ENCODE measurements around the gene ELOVL3. TPM values are rescaled to one million over a fixed set of nuclear protein-coding genes. Genes with fewer than 3 reads are reported as not detected.

Gene ELOVL3
- total RNA-seq (2021) = 0.17 to 0.46 TPM (median 0.34 TPM) in 3 replicates
- Bru-seq, nascent RNA = not detected
- long read RNA-seq, experiment 1 = 0 reads
- long read RNA-seq, experiment 2 = 0 reads
- long read RNA-seq, experiment 3 = 0 reads

- DNase-seq (ENCODE audit: low spot score) (peak; percentile 96), ATAC-seq (peak; percentile 92)
- TF ChIP-seq AFF4 (CRISPR knock-in tag; IDR thresholded peaks at IDR 0.05; ENCODE audit: borderline replicate concordance) = peak; percentile 92; the same call in 1 of the 2 replicates
- TF ChIP-seq SP1 (CRISPR knock-in tag; conservative IDR thresholded peaks at IDR 0.05) = peak; percentile 71
- TF ChIP-seq HMGA2 (CRISPR knock-in tag; IDR thresholded peaks at IDR 0.05) = no peak
- TF ChIP-seq FOXP4 (CRISPR knock-in tag; IDR thresholded peaks at IDR 0.05) = peak; percentile 82
- no peak for TF ChIP-seq CBFB (CRISPR knock-in tag; IDR thresholded peaks at IDR 0.05; ENCODE audit: low read depth)
- peak; percentile 87; the same call in 1 of the 2 replicates for TF ChIP-seq ESRRA (CRISPR knock-in tag; IDR thresholded peaks at IDR 0.05; ENCODE audit: borderline replicate concordance)
- TF ChIP-seq CTCF (IDR thresholded peaks at IDR 0.05) = no peak
- TF ChIP-seq PRRX2 (CRISPR knock-in tag; IDR thresholded peaks at IDR 0.05) = no peak
- TF ChIP-seq ZNF317 (CRISPR knock-in tag; IDR thresholded peaks at IDR 0.05; ENCODE audit: borderline replicate concordance, low read depth) = 0 out of 2 replicates have a peak, but pooled peaks have one; percentile 21
- 0 out of 2 replicates have a peak, but pooled peaks have one; percentile 45 for TF ChIP-seq KAT7 (CRISPR knock-in tag; IDR thresholded peaks at IDR 0.05; ENCODE audit: borderline replicate concordance)
- TF ChIP-seq IRF1 (CRISPR knock-in tag; IDR thresholded peaks at IDR 0.05) = 0 out of 2 replicates have a peak, but pooled peaks have one; percentile 82
- no peak; the same call in 1 of the 2 replicates for TF ChIP-seq MLX (CRISPR knock-in tag; IDR thresholded peaks at IDR 0.05)
- no peak for TF ChIP-seq ZNF396 (CRISPR knock-in tag; IDR thresholded peaks at IDR 0.05; ENCODE audit: borderline replicate concordance)
- peak; percentile 100 for TF ChIP-seq MAX (CRISPR knock-in tag; IDR thresholded peaks at IDR 0.05)
- no peak for TF ChIP-seq MXD4 (CRISPR knock-in tag; IDR thresholded peaks at IDR 0.05; ENCODE audit: borderline replicate concordance)
- no peak for TF ChIP-seq E2F4 (CRISPR knock-in tag; IDR thresholded peaks at IDR 0.05; ENCODE audit: borderline replicate concordance, low read depth)
- TF ChIP-seq ZBTB21 (CRISPR knock-in tag; IDR thresholded peaks at IDR 0.05; ENCODE audit: borderline replicate concordance) = peak; percentile 90; the same call in 1 of the 2 replicates
- TF ChIP-seq ZNF232 (CRISPR knock-in tag; IDR thresholded peaks at IDR 0.05) = peak; percentile 95
- no peak for TF ChIP-seq NR3C1 (CRISPR knock-in tag; conservative IDR thresholded peaks at IDR 0.05; ENCODE audit: low read depth)
- TF ChIP-seq ATF3 (CRISPR knock-in tag; conservative IDR thresholded peaks at IDR 0.05) = no peak
- TF ChIP-seq ZNF425 (CRISPR knock-in tag; conservative IDR thresholded peaks at IDR 0.05) = no peak
Observed at GRCh38 chr10:102225646-102226541, at the start of gene ELOVL3. Gene ELOVL3 (plus strand): TSS chr10:102226299. CDS start chr10:102226549, 250 bp downstream.

More at GRCh38 chr10:102225646-102226541, at the start of gene ELOVL3:
- no peaks in the 10 kb centered on the region for H3K36me3 Mint-ChIP-seq
- POLR2A ChIA-PET = interaction anchor here (0.6 to 0.9 kb wide), 2 partner anchors 56 to 237 kb away, joined by 3 to 4 read pairs; no protein-coding TSS in a partner anchor
- peak within 1 kb of the TSS; percentile 56 for H3K4me3 Mint-ChIP-seq
- H3K27ac Mint-ChIP-seq = no peak within 1 kb of the TSS
- H3K4me1 Mint-ChIP-seq = peaks cover 8% of the 10 kb centered on the region; the same call in 1 of the 2 replicates
- CTCF ChIA-PET = interaction anchor here (0.6 to 18.9 kb wide), 10 partner anchors 10 to 207 kb away, joined by 3 to 906 read pairs (median 4); partner anchors contain the start of gene CUEDC2
- peaks cover 96% of the 10 kb centered on the region for H3K27me3 Mint-ChIP-seq (ENCODE audit: low read depth)
- no peaks in the 10 kb centered on the region for H3K9me3 Mint-ChIP-seq
